Gastroesophageal sphincter (tissue), 4 donors: ENCODE measurements around the gene XYLB. TPM values are rescaled to one million over a fixed set of nuclear protein-coding genes. Genes with fewer than 3 reads are reported as not detected.
A peak's percentile ranks its signal among the peaks of the same experiment; 100 is the strongest.
"Not testable (repeated sequence)": the region's sequence is repeated elsewhere in the genome, so short reads cannot be mapped to it uniquely, and the experiment has no call there.

Experiments used
- ATAC-seq: fragments of 150-250 bp; one replicate; pipeline ENCODE4 v1.9.1; 2016; ENCODE audit warnings: mild to moderate bottlenecking, moderate library complexity
- H3K27ac ChIP-seq, 4 donors: fragments of 200-600 bp; sonication (generic) in 3 of 4; 1 replicate in 3 of 4; 2 replicates in 1 of 4; pipeline ENCODE4 v1.5.1; 2016 to 2019
- H3K27me3 ChIP-seq: fragments of 200-600 bp; sonication (generic); one replicate; pipeline ENCODE4 v1.5.1; 2019
- H3K36me3 ChIP-seq, 2 donors: fragments of 200-600 bp; sonication (generic); one replicate each; pipeline ENCODE4 v1.5.1; 2019; ENCODE audit warnings: control low read depth in 1 of 2
- H3K4me1 ChIP-seq, 3 donors: fragments of 200-600 bp; sonication (generic); 1 replicate in 2 of 3; 2 replicates in 1 of 3; pipeline ENCODE4 v1.5.1; 2016 to 2019; ENCODE audit warnings: control low read depth in 2 of 3
- H3K4me3 ChIP-seq, 2 donors: fragments of 200-600 bp; sonication (generic); one replicate each; pipeline ENCODE4 v1.5.1; 2019; ENCODE audit warnings: mild to moderate bottlenecking in 1 of 2, moderate library complexity in 1 of 2
- H3K9me3 ChIP-seq, 3 donors: fragments of 200-600 bp; sonication (generic); one replicate each; pipeline ENCODE4 v1.5.1; 2017 to 2019; ENCODE audit warnings: control low read depth in 2 of 3
- CTCF ChIP-seq, 4 experiments: fragments of 200-600 bp in 2 of 4; fragments of 450-650 bp in 2 of 4; sonication (generic) in 1 of 4; IDR thresholded peaks; one replicate each; pipeline ENCODE4 v1.5.1; 2017 to 2019; ENCODE audit warnings: antibody characterized with exemption in 4 of 4, mild to moderate bottlenecking in 2 of 4, moderate library complexity in 2 of 4
- EP300 ChIP-seq: sonication (generic); formaldehyde crosslinking; IDR thresholded peaks from one replicate; pipeline ENCODE4 v1.6.1; 2017; ENCODE audit warnings: antibody characterized with exemption, mild to moderate bottlenecking
- POLR2A ChIP-seq, 2 donors: fragments of 450-650 bp; IDR thresholded peaks; one replicate each; pipeline ENCODE4 v1.6.1; 2017; ENCODE audit warnings: antibody characterized with exemption in 2 of 2, mild to moderate bottlenecking in 2 of 2, moderate library complexity in 1 of 2
- POLR2AphosphoS5 ChIP-seq: sonication (generic); formaldehyde crosslinking; IDR thresholded peaks from one replicate; pipeline ENCODE4 v1.6.1; 2017; ENCODE audit warnings: antibody characterized with exemption
- WGBS, 2 donors: methylation state at CpG; one replicate each; pipeline ENCODE4 v1.1.5; 2018; ENCODE audit warnings: low coverage in 1 of 2; 5-methylcytosine and 5-hydroxymethylcytosine counted together
- total RNA-seq, 4 donors: library from RNA; depleted of rRNA; stranded (reverse); fragments of >200 nt; gene quantifications; one replicate each; pipeline ENCODE4 v1.1.0, GENCODE V29; 2016

Gene XYLB
- total RNA-seq, 4 donors from 2014 or later = 0.87 to 2.2 (median 1.8) TPM

GRCh38 chr3:38401246-38401962 lies 54.8 kb downstream of the XYLB start:
- no peaks in the 10 kb centered on the region for H3K9me3 ChIP-seq
- no peak overlapping the region for H3K27ac ChIP-seq
- no peak overlapping the region for H3K4me3 ChIP-seq
- no peak for ATAC-seq
- 69 to 83% methylated on average over 2 of the region's 4 CpGs for WGBS, 2 donors
- H3K36me3 ChIP-seq = peaks cover 0 to 92% of the 10 kb centered on the region in 2 donors
- H3K4me1 ChIP-seq = no peaks in the 10 kb centered on the region
- no peaks in the 10 kb centered on the region for H3K27me3 ChIP-seq
- TF ChIP-seq CTCF (IDR thresholded peaks at IDR 0.05) (no peak), EP300 (no peak), POLR2A (IDR thresholded peaks at IDR 0.05) (no peak), POLR2AphosphoS5 (no peak)

DNA sequence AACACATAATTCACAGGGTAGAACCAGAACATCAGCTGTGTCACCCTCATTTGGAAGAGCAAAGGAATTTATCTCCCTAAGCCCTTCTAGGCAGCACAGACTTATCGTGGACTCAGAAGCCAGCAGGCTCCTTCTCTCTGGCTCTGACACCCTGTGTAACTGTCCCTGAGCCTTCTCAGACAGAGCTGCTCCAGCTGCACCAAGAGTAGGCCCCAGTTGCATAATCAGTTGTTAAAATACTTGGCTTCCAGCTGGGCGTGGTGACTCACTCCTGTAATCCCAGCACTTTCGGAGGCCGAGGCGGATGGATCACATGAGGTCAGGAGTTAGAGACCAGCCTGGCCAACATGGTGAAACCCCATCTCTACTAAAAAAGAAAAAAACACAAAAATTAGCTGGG lies 57.7 kb downstream of the XYLB start:
- peaks cover 0 to 66% of the 10 kb centered on the region in 2 donors for H3K36me3 ChIP-seq
- H3K9me3 ChIP-seq = no peaks in the 10 kb centered on the region
- peak; percentile 96 for ATAC-seq
- no peaks in the 10 kb centered on the region for H3K4me1 ChIP-seq
- TF ChIP-seq POLR2AphosphoS5 (peak; percentile 33), POLR2A (IDR thresholded peaks at IDR 0.05) (no peak), CTCF (IDR thresholded peaks at IDR 0.05) (no peak)
- no peak overlapping the region for H3K4me3 ChIP-seq
- WGBS, 2 donors = 54% methylated on average over 5 of the region's 5 CpGs; no CpG with 5 or more reads in 1 of the 2 donors
- H3K27ac ChIP-seq = no peak overlapping the region
- H3K27me3 ChIP-seq = no peaks in the 10 kb centered on the region

DNA sequence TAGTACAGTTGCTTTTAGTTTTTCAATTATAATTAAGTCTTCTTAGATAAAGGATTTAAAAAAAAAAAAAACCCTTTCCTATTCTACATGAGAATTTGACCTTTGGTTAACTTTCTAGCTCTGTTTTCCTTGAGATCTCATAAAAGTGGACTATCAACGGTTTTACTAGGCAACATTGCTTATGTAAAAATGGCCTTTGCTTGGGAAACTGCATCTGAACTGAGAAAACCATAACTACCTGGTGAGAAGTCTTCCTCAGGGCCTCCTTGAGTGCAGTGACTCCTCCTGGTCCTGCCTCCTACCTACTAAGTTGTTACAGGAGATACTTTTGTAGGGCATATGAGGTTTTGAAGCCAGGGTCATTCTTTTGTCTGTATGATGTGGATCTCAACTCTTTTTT lies 65.0 kb downstream of the XYLB start:
- H3K27ac ChIP-seq = no peak overlapping the region
- no peaks in the 10 kb centered on the region for H3K9me3 ChIP-seq
- no peaks in the 10 kb centered on the region for H3K4me1 ChIP-seq
- H3K36me3 ChIP-seq = no peaks in the 10 kb centered on the region
- WGBS, 2 donors = 89 to 94% methylated on average over 1 of the region's 1 CpG
- no peak overlapping the region for H3K4me3 ChIP-seq
- TF ChIP-seq POLR2AphosphoS5 = no peak
- TF ChIP-seq POLR2A (IDR thresholded peaks at IDR 0.05) = no peak
- TF ChIP-seq EP300 = no peak
- no peak for TF ChIP-seq CTCF (IDR thresholded peaks at IDR 0.05)
- no peak for ATAC-seq
- H3K27me3 ChIP-seq = no peaks in the 10 kb centered on the region

- H3K4me3 ChIP-seq, H3K27me3 ChIP-seq, H3K36me3 ChIP-seq, H3K27ac ChIP-seq, ATAC-seq, H3K4me1 ChIP-seq, H3K9me3 ChIP-seq: not testable (repeated sequence)
- 80 to 100% methylated on average over 2 of the region's 5 CpGs for WGBS, 2 donors
These were observed 74.2 kb downstream of the XYLB start for GRCh38 chr3:38420758-38421157.

DNA sequence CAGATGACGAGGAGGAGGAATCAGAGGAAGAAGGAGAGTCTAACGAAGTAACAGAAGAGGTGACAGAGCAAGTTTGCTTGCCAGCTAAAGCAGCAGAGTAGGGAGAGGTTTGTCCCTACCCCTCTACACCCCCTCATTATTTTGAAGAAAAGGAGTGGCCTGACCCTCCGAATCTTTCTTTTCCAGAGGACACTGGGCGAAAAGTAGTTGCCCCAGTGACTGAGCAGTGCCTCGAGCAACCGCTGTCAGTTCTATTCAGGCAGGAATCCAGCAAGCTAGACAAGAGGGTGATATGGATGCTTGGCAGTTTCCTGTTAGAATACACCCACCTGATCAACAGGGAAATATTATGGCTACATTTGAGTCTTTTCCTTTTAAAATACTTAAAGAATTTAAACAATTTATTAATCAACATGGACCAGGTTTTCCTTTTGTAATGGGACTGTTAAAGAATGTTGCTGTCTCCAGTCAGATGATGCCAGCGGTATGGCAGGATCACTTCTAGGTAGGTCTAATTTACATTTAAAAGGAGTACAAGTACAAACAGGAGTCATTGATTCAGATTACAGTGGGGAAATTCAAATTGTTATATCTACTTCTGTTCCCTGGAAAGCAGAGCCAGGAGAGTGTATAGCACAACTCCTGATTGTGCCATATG lies 75.2 kb downstream of the XYLB start:
- H3K9me3 ChIP-seq = no peaks in the 10 kb centered on the region
- no peak overlapping the region for H3K27ac ChIP-seq
- H3K4me3 ChIP-seq = no peak overlapping the region
- no peak for ATAC-seq
- TF ChIP-seq CTCF (IDR thresholded peaks at IDR 0.05) = no peak
- TF ChIP-seq POLR2A (IDR thresholded peaks at IDR 0.05) = no peak
- no peak for TF ChIP-seq POLR2AphosphoS5
- TF ChIP-seq EP300 = no peak
- no peaks in the 10 kb centered on the region for H3K27me3 ChIP-seq
- WGBS, 2 donors = 69 to 76% methylated on average over 3 to 5 of the region's 7 CpGs
- no peaks in the 10 kb centered on the region for H3K4me1 ChIP-seq
- H3K36me3 ChIP-seq = no peaks in the 10 kb centered on the region

DNA sequence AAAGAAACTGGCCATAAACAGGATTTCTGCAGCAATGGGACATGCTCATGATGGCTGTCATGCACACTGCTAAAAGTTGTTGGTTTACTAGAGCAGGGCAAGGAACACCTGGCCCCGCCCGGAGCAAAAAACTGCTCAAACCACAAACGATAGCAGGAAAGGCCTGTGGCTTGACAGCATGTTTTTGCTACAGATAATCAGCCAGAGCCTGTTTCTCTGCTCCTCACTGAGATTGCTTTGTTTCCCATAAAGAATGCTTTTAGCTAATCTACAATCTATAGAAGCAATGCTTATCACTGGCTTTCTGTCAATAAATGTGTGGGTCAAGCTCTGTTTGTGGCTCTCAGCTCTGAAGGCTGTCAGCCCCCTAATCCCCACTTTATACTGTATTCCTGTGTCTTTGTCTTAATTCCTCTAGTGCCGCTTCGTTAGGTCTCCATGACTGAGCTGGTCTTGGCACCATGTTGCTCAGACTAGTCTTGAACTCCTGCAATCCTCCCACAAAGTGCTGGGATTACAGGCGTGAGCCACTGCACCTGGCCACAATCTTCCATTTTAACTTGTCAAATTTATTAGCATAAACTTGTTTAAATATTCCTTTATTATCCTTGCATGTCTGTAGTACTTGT lies 80.3 kb downstream of the XYLB start:
- H3K4me1 ChIP-seq, H3K4me3 ChIP-seq, ATAC-seq, H3K9me3 ChIP-seq, H3K27me3 ChIP-seq, H3K27ac ChIP-seq, H3K36me3 ChIP-seq: not testable (repeated sequence)
- WGBS, 2 donors = 38 to 78% methylated on average over 6 of the region's 6 CpGs

DNA sequence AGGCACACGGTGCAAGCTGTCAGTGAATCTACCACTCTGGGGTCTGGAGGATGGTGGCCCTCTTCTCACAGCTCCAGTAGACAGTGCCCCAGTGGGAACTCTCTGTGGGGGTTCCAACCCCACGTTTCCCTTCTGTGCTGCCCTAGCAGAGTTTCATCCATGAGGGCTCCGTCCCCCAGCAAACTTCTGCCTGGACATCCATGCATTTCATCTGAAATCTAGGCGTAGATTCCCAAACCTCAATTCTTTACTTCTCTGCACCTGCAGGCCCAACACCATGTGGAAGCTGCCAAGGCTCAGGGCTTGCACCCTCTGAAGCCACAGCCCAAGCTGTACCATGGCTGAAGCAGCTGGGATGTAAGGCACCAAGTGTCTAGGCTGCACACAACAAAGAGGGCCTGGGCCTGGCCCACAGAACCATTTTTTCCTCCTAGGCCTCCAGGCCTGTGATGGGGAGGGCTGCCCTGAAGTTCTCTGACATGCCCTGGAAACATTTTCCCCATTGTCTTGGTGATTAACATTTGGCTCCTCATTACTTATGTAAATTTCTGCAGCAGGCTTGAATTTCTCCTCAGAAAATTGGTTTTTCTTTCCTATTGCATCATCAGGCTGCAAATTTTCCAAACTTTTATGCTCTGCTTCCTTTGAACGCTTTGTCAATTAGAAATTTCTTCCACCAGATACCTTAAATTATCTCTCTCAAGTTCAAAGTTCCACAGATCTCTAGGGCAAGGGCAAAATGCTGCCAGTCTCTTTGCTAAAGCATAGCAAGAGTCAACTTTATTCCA lies 86.5 kb downstream of the XYLB start:
- WGBS, 2 donors = 92 to 93% methylated on average over 2 to 4 of the region's 5 CpGs
- H3K4me1 ChIP-seq = not testable (repeated sequence)

DNA sequence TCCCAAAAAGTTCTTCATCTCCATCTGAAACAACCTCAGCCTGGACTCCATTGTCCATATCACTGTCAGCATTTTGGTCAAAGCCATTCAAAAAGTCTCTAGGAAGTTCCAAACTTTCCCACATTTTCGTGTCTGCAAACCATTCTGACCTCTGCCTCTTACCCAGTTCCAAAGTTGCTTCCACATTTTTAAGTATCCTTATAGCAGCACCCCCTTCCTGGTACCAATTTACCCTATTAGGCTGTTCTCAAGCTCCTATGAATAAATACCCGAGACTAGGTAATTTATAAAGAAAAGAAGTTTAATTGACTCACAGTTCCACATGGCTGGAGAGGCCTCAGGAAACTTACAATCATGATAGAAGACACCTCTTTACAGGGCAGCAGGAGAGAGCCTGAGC lies 87.1 kb downstream of the XYLB start:
- ATAC-seq, H3K4me1 ChIP-seq, H3K27me3 ChIP-seq, H3K4me3 ChIP-seq, H3K36me3 ChIP-seq, H3K27ac ChIP-seq: not testable (repeated sequence)
- peaks cover 0 to 46% (median 0%) of the 10 kb centered on the region in 3 donors for H3K9me3 ChIP-seq
- 73 to 75% methylated on average over 1 of the region's 2 CpGs for WGBS, 2 donors

More for the DNA sequence above, 86.5 kb downstream of the XYLB start:
- H3K4me3 ChIP-seq, ATAC-seq, H3K36me3 ChIP-seq, H3K27ac ChIP-seq, H3K27me3 ChIP-seq: not testable (repeated sequence)
- peaks cover 0 to 42% (median 0%) of the 10 kb centered on the region in 3 donors for H3K9me3 ChIP-seq
